Measurements from ENCODE around the gene STK31.
"Not testable (repeated sequence)": the region's sequence is repeated elsewhere in the genome, so short reads cannot be mapped to it uniquely, and the experiment has no call there.

GRCh38 chr7:23758839-23759238, 48.8 kb downstream of the STK31 start:
- TF ChIP-seq CTCF (IDR thresholded peaks at IDR 0.05; ENCODE audit: poor library complexity); EZH2 (IDR thresholded peaks at IDR 0.05; ENCODE audit: borderline replicate concordance): not testable (repeated sequence)
